Pancreas (tissue), 10 donors: Measurements from ENCODE around the gene ZSWIM4. TPM values are rescaled to one million over a fixed set of nuclear protein-coding genes. Genes with fewer than 3 reads are reported as not detected.

Experiments used
- ATAC-seq, 4 donors: fragments of 200-7000 bp; cut with Tn5 transposase; one replicate each; pipeline versions ENCODE4 v1.8.0 to v1.9.1; 2020; ENCODE audit warnings: mild to moderate bottlenecking in 4 of 4, moderate library complexity in 4 of 4
- DNase-seq, 6 donors: peaks; one replicate each; pipeline ENCODE4 v3.0.0-alpha.2; 2020
- FAIRE-seq: peaks from 2 replicates; lab custom pipeline; 2012; peaks lifted over from hg19 to GRCh38; lab: Jason Lieb, UNC
- H3K27ac ChIP-seq, 4 donors: fragments of 200-600 bp; sonication (generic); 1 replicate in 3 of 4; 2 replicates in 1 of 4; pipeline versions ENCODE4 v1.5.0 to v1.8.0; 2020
- H3K27me3 ChIP-seq, 4 donors: fragments of 200-600 bp; one replicate each; pipeline ENCODE4 v1.8.0; 2021
- H3K36me3 ChIP-seq, 3 donors: fragments of 200-600 bp; sonication (generic) in 1 of 3; one replicate each; pipeline versions ENCODE4 v1.5.0 to v1.8.0; 2020 to 2021
- H3K4me1 ChIP-seq, 3 donors: fragments of 200-600 bp; one replicate each; pipeline ENCODE4 v1.8.0; 2021
- H3K4me3 ChIP-seq, 4 donors: fragments of 200-600 bp; sonication (generic) in 2 of 4; one replicate each; pipeline versions ENCODE4 v1.5.0 to v1.8.0; 2020 to 2021
- H3K9me3 ChIP-seq, 4 donors: fragments of 200-600 bp; one replicate each; pipeline ENCODE4 v1.8.0; 2021
- WGBS, 2 donors: extraction: QIAGEN DNeasy Blood & Tissue Kit; methylation state at CpG; one replicate each; pipeline ENCODE4 v1.1.7; 2013; 5-methylcytosine and 5-hydroxymethylcytosine counted together
- intact Hi-C, 3 donors: fragments of 100-400 bp; cut with DNase I; formaldehyde crosslinking; loops; one replicate each; pipeline versions ENCODE4 v1.11.1 to v1.14.2; 2022
- polyA plus RNA-seq, 2 donors: library from polyadenylated mRNA; stranded (reverse); fragments of 200-250 nt; gene quantifications; one replicate each; pipeline ENCODE4 v1.2.3, GENCODE V29; 2013
- total RNA-seq, 6 donors: library from RNA; stranded (reverse); fragmentation: NEBNext Ultra II Directional in 4 of 6; extraction: Animal tissue kit (Norgen Biotek cat#: 25700) in 4 of 6; gene quantifications; one replicate each; pipeline versions ENCODE4 v1.2.1 to v1.2.4, GENCODE V29; 2021 to 2023
- TF ChIP-seq, protein P1 (sequence below), 4 donors: fragments of 200-600 bp; sonication (generic) in 3 of 4; IDR thresholded peaks; one replicate each; pipeline versions ENCODE4 v1.5.0 to v1.8.0; 2021; ENCODE audit warnings: antibody characterized with exemption in 4 of 4
- donor health status: healthy with polysubstance abuse.
- donor health status: DM: no; HTN: no; CAD: no; lungs with moderate emphysema.
- donor health status: DM: no; HTN: no; CAD: no.
- donor health status: control.
- donor health status: control.
- donor health status: Bipolar disorder and iron deficiency.
- donor health status: DM: yes; HTN: yes; CAD: no.
- donor health status: DM: no; HTN: no; CAD: no.
- donor health status: DM: no; HTN: no; CAD: no.
- donor health status: DM: yes; HTN: yes; CAD: no.

The ZSWIM4 gene
- total and polyA plus RNA-seq, 8 donors: 1.9 to 9.3 (median 3.9) TPM

DNA sequence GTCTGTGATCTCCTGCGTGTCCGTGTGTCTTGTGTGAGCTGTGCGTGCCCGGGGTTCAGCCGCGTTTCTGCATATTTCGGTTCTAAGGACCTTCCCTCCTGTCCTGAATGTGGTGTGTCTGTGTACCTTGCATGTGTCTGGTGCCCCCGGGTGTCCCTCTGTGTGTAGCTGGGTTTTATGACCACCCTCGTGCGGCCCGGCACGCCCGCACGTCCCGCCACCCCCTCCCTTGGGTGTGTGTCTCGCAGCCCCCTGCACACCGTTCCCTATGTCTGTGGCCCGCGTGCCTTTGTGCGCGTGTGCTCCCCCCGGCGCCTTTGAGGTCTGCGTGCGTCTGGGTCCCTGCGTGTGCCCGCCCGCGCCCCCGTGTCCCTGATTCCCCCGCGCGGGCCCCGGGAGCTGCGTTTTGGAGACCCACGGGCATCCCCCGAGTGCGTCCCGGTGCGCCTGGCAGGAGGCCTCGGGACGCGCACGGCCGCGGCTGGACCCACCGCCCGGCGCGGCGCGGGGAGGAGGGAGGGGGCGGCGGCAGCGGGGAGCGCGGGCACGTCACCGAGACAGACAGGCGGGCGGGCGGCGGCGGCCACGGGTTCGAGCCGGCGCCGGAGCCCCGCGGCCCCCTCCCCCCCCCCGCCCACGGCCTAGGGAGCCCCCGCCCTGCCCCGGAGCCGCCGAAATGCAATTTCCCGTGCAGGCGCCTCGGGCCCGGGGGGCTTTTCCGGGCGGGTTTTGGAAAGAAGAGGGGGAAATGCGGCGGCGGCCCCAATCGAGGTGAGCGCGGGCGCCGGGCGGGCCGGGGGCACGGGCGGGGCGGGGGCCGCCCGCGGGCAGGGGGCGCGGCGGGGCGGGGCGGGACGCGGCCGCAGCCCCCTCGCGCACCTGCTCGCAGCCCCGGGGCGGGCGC lies 69.7 kb downstream of the ZSWIM4 start:
- Histone ChIP-seq H3K4me1 (peaks cover 3 to 8% (median 5%) of the 10 kb centered on the region in 3 donors), H3K4me3 (peak overlapping the region in 3 of 4 donors; percentile 53 to 76 (median 71)), H3K9me3 (no peaks in the 10 kb centered on the region), H3K36me3 (no peaks in the 10 kb centered on the region), H3K27me3 (no peaks in the 10 kb centered on the region), H3K27ac (peak overlapping the region in 1 of 4 donors; percentile 36)
- DNase-seq (peak in 3 of 6 donors; percentile 40 to 71 (median 64)), FAIRE-seq (no peak), ATAC-seq (no peak)
- intact Hi-C loops: loop anchor here in 2 of 3 donors (5.0 kb wide), 2 partner anchors 78 to 268 kb away; no protein-coding TSS in a partner anchor
- TF ChIP-seq, protein P1, sequence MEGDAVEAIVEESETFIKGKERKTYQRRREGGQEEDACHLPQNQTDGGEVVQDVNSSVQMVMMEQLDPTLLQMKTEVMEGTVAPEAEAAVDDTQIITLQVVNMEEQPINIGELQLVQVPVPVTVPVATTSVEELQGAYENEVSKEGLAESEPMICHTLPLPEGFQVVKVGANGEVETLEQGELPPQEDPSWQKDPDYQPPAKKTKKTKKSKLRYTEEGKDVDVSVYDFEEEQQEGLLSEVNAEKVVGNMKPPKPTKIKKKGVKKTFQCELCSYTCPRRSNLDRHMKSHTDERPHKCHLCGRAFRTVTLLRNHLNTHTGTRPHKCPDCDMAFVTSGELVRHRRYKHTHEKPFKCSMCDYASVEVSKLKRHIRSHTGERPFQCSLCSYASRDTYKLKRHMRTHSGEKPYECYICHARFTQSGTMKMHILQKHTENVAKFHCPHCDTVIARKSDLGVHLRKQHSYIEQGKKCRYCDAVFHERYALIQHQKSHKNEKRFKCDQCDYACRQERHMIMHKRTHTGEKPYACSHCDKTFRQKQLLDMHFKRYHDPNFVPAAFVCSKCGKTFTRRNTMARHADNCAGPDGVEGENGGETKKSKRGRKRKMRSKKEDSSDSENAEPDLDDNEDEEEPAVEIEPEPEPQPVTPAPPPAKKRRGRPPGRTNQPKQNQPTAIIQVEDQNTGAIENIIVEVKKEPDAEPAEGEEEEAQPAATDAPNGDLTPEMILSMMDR (IDR thresholded peaks at IDR 0.05): no peak
- WGBS, 2 donors: 6 to 29% methylated on average over 24 to 99 of the region's 113 CpGs

DNA sequence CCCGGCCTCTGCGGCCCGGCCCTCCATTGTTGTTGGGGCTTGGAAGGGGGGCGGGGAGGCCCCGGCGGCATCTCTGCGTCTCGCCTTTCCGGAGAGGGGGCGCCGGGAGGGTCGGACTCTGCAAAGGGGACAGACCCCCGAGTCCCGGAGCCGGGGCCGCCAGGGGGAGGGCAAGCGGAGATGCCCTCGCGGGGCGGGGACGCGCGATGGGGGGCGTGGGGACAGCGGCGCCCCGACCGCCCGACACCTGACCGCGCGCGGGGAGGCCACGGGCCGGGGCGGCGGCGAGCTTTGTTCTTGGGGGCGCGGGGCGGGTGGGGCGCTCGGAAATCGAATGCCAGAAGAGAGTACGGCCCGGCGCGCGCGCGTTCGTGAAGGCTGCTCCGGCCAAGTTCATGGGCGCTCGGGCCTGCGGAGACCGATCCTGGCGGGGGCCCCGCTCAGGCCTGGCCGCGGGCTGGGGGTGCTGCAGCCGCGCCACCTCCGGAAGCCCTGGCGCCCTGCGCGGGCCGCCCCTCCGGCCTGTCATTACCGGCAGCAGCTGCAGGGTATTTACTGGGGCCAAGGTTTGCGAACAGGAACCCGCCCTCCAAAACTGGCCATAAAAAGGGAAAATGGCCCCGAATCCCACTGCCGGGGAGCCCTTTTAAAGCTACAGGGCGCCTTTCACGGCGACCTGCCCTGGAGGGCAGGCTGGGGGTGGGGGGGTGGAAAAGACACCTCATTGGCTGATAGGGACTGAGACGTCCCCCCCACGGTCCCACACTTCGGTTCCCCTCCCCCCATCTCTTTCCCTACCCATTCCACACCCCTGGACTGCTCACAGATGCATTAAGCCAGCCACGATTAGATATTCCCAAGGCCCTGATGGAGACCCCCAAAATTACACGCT lies 70.6 kb downstream of the ZSWIM4 start:
- Histone ChIP-seq H3K27me3 (no peaks in the 10 kb centered on the region), H3K36me3 (no peaks in the 10 kb centered on the region), H3K27ac (no peak overlapping the region), H3K4me1 (peaks cover 3 to 8% (median 5%) of the 10 kb centered on the region in 3 donors), H3K4me3 (peak overlapping the region; percentile 35 to 76 (median 62)), H3K9me3 (no peaks in the 10 kb centered on the region)
- DNase-seq (peak in 3 of 6 donors; percentile 59 to 83 (median 74)), ATAC-seq (peak in 2 of 4 donors; percentile 8 to 31), FAIRE-seq (no peak)
- intact Hi-C loops: no loop called here
- WGBS, 2 donors: 2% methylated on average over 49 to 82 of the region's 82 CpGs
- TF ChIP-seq, protein P1 (IDR thresholded peaks at IDR 0.05): no peak

DNA sequence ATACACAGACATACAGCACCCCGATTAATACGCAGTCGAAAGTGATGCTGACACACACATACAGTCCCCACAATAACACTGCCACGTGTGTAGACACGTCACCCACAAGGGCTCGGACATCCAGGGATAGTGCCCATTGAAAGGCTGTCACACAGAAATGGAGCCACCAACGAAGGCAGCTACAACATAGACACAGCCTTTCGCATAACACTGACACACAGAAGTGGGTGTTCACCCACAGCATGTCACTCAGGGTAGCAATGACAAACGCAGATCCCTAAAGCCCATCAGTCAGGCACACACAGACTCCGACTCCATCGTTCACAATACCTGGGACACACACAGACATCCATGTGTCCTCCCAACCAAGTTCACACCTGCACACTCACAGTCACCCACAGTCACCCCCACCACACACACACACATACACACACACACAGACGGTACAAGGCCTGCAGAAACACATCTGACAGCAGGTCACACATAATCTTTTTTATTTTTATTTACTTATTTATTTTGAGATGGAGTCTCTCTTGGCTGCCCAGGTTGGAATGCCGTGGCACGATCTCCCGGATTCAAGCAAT lies 71.3 kb downstream of the ZSWIM4 start:
- Histone ChIP-seq H3K27me3 (no peaks in the 10 kb centered on the region), H3K36me3 (no peaks in the 10 kb centered on the region), H3K4me1 (peaks cover 3 to 4% (median 4%) of the 10 kb centered on the region in 3 donors), H3K9me3 (no peaks in the 10 kb centered on the region), H3K4me3 (peak overlapping the region in 2 of 4 donors; percentile 71 to 76), H3K27ac (no peak overlapping the region)
- TF ChIP-seq, protein P1 (IDR thresholded peaks at IDR 0.05): no peak
- FAIRE-seq: no peak
- 71 to 74% methylated on average over 15 of the region's 15 CpGs for WGBS, 2 donors
- DNase-seq: no peak
- ATAC-seq: no peak
- intact Hi-C loops: no loop called here

DNA sequence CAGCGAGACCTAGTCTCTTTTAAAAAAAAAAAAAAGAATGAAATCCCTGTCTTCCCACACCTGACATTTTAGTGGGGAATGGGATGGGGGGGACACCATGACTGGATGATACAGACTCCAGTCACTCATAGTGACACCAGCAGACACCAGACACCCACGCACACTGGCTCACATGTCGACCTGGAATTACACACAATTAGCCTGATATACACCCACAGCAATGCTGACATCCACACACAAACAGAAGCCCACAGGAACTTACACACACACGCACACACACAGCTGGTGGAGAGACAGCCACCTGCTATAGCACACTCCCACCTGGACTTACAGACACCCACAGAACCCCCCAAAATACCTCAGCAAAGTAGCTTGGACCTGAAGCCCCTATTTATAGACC lies 73.4 kb downstream of the ZSWIM4 start:
- 75 to 97% methylated on average over 4 of the region's 4 CpGs for WGBS, 2 donors
- Histone ChIP-seq H3K4me1 (peaks cover 0 to 3% (median 0%) of the 10 kb centered on the region in 3 donors), H3K27me3 (no peaks in the 10 kb centered on the region), H3K9me3 (no peaks in the 10 kb centered on the region), H3K36me3 (no peaks in the 10 kb centered on the region), H3K4me3 (no peak overlapping the region), H3K27ac (no peak overlapping the region)
- DNase-seq (no peak), ATAC-seq (no peak), FAIRE-seq (no peak)
- TF ChIP-seq, protein P1 (IDR thresholded peaks at IDR 0.05): no peak
- intact Hi-C loops: no loop called here
